ENCODE measurements around the gene SLC30A1.

GRCh38 chr1:211553549-211553948 is 25.4 kb downstream of the SLC30A1 start:
- TF ChIP-seq, protein P1, sequence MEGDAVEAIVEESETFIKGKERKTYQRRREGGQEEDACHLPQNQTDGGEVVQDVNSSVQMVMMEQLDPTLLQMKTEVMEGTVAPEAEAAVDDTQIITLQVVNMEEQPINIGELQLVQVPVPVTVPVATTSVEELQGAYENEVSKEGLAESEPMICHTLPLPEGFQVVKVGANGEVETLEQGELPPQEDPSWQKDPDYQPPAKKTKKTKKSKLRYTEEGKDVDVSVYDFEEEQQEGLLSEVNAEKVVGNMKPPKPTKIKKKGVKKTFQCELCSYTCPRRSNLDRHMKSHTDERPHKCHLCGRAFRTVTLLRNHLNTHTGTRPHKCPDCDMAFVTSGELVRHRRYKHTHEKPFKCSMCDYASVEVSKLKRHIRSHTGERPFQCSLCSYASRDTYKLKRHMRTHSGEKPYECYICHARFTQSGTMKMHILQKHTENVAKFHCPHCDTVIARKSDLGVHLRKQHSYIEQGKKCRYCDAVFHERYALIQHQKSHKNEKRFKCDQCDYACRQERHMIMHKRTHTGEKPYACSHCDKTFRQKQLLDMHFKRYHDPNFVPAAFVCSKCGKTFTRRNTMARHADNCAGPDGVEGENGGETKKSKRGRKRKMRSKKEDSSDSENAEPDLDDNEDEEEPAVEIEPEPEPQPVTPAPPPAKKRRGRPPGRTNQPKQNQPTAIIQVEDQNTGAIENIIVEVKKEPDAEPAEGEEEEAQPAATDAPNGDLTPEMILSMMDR (IDR thresholded peaks at IDR 0.05), result no peak
- TF ChIP-seq POLR2AphosphoS5 (IDR thresholded peaks at IDR 0.05) (no peak), POLR2A (IDR thresholded peaks at IDR 0.05) (no peak)
